Activated T-helper 1 cell treated with anti-CD3 and anti-CD28 coated beads, Interleukin-12 subunit alpha, Interleukin-12 subunit beta, Interleukin-2, Interleukin-4 antibody, amounts not matched to agents 30 ng/mL and 10 ng/mL and 1 ng/mL, durations not matched to agents 14 hours and 24 hours and 36 hours (primary cell): ENCODE data around the gene MALL. TPM values are rescaled to one million over a fixed set of nuclear protein-coding genes. Genes with fewer than 3 reads are reported as not detected.
"Not testable (repeated sequence)": the region's sequence is repeated elsewhere in the genome, so short reads cannot be mapped to it uniquely, and the experiment has no call there.

Source experiments
- DNase-seq: peaks from one replicate; pipeline ENCODE4 v3.0.0; 2021; ENCODE audit warnings: low spot score
- H3K27ac Mint-ChIP-seq: one replicate; pipeline ENCODE4 v1.8.0; 2021; ENCODE audit warnings: mild to moderate bottlenecking, mixed read lengths
- H3K27me3 Mint-ChIP-seq: one replicate; pipeline ENCODE4 v1.8.0; 2022; ENCODE audit warnings: mild to moderate bottlenecking, moderate library complexity, mixed read lengths; ENCODE audit not compliant: insufficient read depth
- H3K36me3 Mint-ChIP-seq: one replicate; pipeline ENCODE4 v1.8.0; 2021; ENCODE audit warnings: low read depth, mixed read lengths
- H3K4me1 Mint-ChIP-seq: one replicate; pipeline ENCODE4 v1.8.0; 2021; ENCODE audit warnings: low read depth, mixed read lengths
- H3K4me3 Mint-ChIP-seq: one replicate; pipeline ENCODE4 v1.8.0; 2021; ENCODE audit warnings: mild to moderate bottlenecking, moderate library complexity, mixed read lengths
- H3K9me3 Mint-ChIP-seq: one replicate; pipeline ENCODE4 v1.8.0; 2021; ENCODE audit warnings: mixed read lengths
- intact Hi-C: fragments of 100-400 bp; cut with micrococcal nuclease; formaldehyde crosslinking; loops from one replicate; pipeline ENCODE4 v1.15.1; 2024
- total RNA-seq: library from RNA; stranded (reverse); gene quantifications from 2 replicates; pipeline ENCODE4 v1.2.3, GENCODE V29; 2022

MALL gene
- total RNA-seq, 1 donor from 2014 or later, result 0.31 TPM

- Mint-ChIP-seq H3K36me3 (no peaks in the 10 kb centered on the region), H3K4me3 (no peak overlapping the region), H3K9me3 (no peaks in the 10 kb centered on the region), H3K27ac (no peak overlapping the region), H3K27me3 (peaks cover 11% of the 10 kb centered on the region), H3K4me1 (peaks cover 14% of the 10 kb centered on the region)
- no peak for DNase-seq
- intact Hi-C loops, result no loop called here
Measured at GRCh38 chr2:110099471-110100225, 16.0 kb downstream of the MALL start.

GRCh38 chr2:110099038-110099425 is 16.6 kb downstream of the MALL start:
- no peak for DNase-seq
- peaks cover 14% of the 10 kb centered on the region for H3K4me1 Mint-ChIP-seq
- peaks cover 11% of the 10 kb centered on the region for H3K27me3 Mint-ChIP-seq
- no peak overlapping the region for H3K4me3 Mint-ChIP-seq
- H3K36me3 Mint-ChIP-seq, result no peaks in the 10 kb centered on the region
- H3K27ac Mint-ChIP-seq, result no peak overlapping the region
- intact Hi-C loops, result no loop called here
- no peaks in the 10 kb centered on the region for H3K9me3 Mint-ChIP-seq

DNA sequence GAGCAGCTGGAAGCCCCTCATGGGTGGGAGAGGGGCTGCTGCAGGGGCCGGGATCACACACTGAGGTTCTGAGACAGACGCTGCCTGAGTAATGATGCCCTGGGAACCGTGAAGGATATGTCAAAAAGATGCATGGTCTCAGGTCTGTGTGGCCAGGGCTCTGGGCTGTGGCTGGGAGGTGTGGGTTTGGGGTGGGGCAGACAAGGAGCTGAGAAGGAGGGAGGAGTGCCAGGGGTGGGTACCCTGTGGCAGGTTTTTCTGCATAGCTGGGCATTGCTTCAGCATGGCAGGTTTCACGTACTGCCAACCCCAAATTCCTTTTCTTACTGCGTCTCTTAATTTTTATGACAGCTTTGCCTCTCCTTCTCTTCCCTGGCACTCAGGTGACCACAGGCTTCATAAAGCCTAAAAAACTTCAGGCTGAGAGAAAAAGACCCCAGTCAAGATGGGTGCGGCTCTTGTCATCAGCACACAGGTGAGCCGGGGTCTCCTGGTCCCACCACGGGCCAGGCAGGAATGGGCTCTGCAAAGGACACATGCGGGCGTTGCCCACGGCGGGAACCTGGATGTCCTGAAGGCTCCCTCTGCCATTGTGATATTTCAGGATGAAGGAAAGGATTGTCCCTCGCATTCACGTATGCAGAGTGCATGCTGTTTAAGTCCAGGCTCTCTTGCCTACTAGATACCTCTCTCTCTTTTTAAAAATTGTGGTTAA is 18.0 kb downstream of the MALL start:
- no peak for DNase-seq
- Mint-ChIP-seq H3K36me3 (no peaks in the 10 kb centered on the region), H3K27me3 (peaks cover 11% of the 10 kb centered on the region), H3K4me1 (peaks cover 14% of the 10 kb centered on the region), H3K9me3 (no peaks in the 10 kb centered on the region), H3K4me3 (no peak overlapping the region), H3K27ac (no peak overlapping the region)
- intact Hi-C loops, result no loop called here

GRCh38 chr2:110095994-110096633 is 19.5 kb downstream of the MALL start:
- intact Hi-C loops, result no loop called here
- DNase-seq, result no peak
- H3K27me3 Mint-ChIP-seq, result peaks cover 11% of the 10 kb centered on the region
- H3K27ac Mint-ChIP-seq, result no peak overlapping the region
- H3K9me3 Mint-ChIP-seq, result no peaks in the 10 kb centered on the region
- H3K36me3 Mint-ChIP-seq, result no peaks in the 10 kb centered on the region
- H3K4me3 Mint-ChIP-seq, result no peak overlapping the region
- H3K4me1 Mint-ChIP-seq, result peaks cover 8% of the 10 kb centered on the region

- H3K36me3 Mint-ChIP-seq, DNase-seq, H3K9me3 Mint-ChIP-seq, H3K4me3 Mint-ChIP-seq, H3K4me1 Mint-ChIP-seq, intact Hi-C loops, H3K27me3 Mint-ChIP-seq, H3K27ac Mint-ChIP-seq: not testable (repeated sequence)
Measured at GRCh38 chr2:110094884-110095534, 20.6 kb downstream of the MALL start.

- H3K4me3 Mint-ChIP-seq, H3K27me3 Mint-ChIP-seq, intact Hi-C loops, DNase-seq, H3K9me3 Mint-ChIP-seq, H3K4me1 Mint-ChIP-seq, H3K36me3 Mint-ChIP-seq, H3K27ac Mint-ChIP-seq: not testable (repeated sequence)
Measured at GRCh38 chr2:110093924-110094323, 21.7 kb downstream of the MALL start.

- intact Hi-C loops, H3K36me3 Mint-ChIP-seq, H3K27ac Mint-ChIP-seq, H3K4me1 Mint-ChIP-seq, H3K4me3 Mint-ChIP-seq, H3K27me3 Mint-ChIP-seq, DNase-seq, H3K9me3 Mint-ChIP-seq: not testable (repeated sequence)
Measured at GRCh38 chr2:110090164-110090563, 25.5 kb downstream of the MALL start.

DNA sequence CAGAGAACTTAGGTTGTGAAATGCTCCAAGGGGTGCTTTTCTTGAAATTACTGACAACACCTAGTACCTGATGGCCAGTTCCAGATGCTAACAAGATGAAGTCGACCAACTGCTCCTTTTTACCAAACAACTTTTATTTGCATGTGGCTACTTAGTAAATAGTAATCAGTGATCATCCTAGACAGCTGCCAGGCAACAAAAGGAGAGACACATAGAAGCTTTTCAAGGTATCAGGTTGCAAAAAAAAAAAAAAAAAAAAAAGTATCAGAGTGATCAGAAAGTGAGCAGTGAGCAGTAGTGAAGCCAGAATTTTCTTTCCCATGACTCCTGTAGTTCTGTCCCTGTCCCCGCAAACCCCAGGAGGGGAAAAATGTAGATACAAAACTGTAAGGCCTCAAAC is 31.9 kb downstream of the MALL start:
- H3K4me1 Mint-ChIP-seq, H3K9me3 Mint-ChIP-seq, DNase-seq, intact Hi-C loops, H3K36me3 Mint-ChIP-seq, H3K4me3 Mint-ChIP-seq, H3K27ac Mint-ChIP-seq, H3K27me3 Mint-ChIP-seq: not testable (repeated sequence)

DNA sequence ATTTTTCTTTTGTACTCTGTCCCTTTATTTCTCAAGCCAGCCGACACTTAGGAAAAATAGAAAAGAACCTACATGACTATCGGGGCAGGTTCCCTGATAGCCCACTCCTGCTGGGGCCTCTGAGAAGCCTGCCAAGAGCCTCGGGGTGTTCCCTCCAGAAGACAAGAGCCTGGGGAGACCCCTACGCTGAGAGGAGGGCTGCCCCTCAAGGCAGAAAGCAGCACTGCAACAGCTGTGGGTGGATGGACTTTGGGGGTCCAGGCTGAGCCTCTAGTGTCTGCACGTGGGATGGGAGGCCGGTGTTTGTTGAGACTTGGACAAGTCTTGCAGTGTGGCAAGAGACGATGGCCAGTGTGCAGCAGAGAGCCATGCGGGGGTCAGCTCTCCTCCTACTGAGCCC is 32.5 kb downstream of the MALL start:
- not testable (repeated sequence) for H3K36me3 Mint-ChIP-seq

GRCh38 chr2:110078104-110078503 is 37.5 kb downstream of the MALL start:
- H3K9me3 Mint-ChIP-seq, H3K36me3 Mint-ChIP-seq, H3K27me3 Mint-ChIP-seq, H3K4me1 Mint-ChIP-seq, intact Hi-C loops, DNase-seq, H3K4me3 Mint-ChIP-seq, H3K27ac Mint-ChIP-seq: not testable (repeated sequence)

More for the DNA sequence above, 32.5 kb downstream of the MALL start:
- H3K27me3 Mint-ChIP-seq, H3K27ac Mint-ChIP-seq, H3K9me3 Mint-ChIP-seq, intact Hi-C loops, H3K4me3 Mint-ChIP-seq, H3K4me1 Mint-ChIP-seq, DNase-seq: not testable (repeated sequence)

DNA sequence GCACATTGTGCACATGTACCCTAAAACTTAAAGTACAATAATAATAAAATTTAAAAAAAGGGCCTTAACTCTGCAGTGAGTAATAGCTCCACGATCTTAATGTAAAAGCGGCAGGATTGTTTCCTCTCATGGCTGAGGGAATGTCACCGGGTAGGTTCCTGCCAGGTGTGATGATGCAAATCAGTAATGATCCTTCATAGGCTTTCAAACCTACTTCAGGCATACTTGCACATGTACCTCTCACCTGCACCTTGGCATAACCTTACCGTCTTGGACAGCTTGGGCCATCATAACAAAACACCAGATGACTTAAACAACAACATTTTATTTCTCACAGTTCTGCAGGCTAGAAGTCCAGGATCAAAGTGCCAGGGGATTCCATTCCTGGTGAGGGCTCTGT is 39.7 kb downstream of the MALL start:
- H3K4me3 Mint-ChIP-seq, H3K36me3 Mint-ChIP-seq, H3K9me3 Mint-ChIP-seq, H3K27ac Mint-ChIP-seq, H3K4me1 Mint-ChIP-seq, H3K27me3 Mint-ChIP-seq, DNase-seq, intact Hi-C loops: not testable (repeated sequence)

GRCh38 chr2:110069869-110070268 is 45.8 kb downstream of the MALL start:
- DNase-seq, result not testable (repeated sequence)

DNA sequence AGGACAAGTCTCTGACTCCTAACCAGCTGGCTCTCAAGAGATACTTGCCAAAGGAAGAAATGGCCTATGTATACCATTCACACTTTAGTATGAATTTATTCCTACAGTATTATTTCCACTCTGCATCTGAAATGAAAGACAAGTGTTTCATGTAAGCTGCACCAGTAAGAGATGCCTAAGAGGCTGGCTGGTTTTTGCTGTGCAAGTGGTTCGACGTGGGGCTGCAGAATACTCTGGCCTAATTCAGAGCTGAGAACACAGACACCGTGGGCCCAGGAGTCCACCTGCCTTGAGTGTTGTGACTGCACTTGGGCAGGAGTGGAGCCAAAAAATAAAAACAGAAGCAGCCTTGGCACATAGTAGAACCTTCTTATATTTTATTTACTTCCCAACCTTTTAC is 47.5 kb downstream of the MALL start:
- H3K4me3 Mint-ChIP-seq, H3K9me3 Mint-ChIP-seq, H3K4me1 Mint-ChIP-seq, intact Hi-C loops, H3K27me3 Mint-ChIP-seq, DNase-seq, H3K36me3 Mint-ChIP-seq, H3K27ac Mint-ChIP-seq: not testable (repeated sequence)

More at GRCh38 chr2:110069869-110070268, 45.8 kb downstream of the MALL start:
- H3K4me1 Mint-ChIP-seq, H3K4me3 Mint-ChIP-seq, H3K27me3 Mint-ChIP-seq, H3K27ac Mint-ChIP-seq, intact Hi-C loops, H3K36me3 Mint-ChIP-seq, H3K9me3 Mint-ChIP-seq: not testable (repeated sequence)
